ENCODE results near the gene SBF2.

The SBF2 gene

DNA sequence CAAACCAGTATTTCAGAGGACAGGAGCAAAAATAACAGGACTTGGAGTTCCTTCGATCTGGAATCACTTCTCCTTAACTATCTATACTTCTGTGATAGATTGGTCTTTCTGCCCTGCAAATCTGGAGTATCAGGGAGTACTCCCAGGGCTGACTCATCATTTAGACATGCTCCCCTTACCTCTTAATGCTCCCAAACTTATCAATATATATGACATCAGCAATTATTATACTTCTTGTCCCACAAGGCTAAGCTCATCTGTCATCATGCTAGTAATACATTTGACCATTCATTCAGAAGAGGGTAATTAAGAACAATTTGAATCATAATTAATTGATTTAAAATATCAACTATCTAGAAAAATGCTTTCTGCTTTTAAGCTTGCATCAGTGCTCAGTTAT lies 466.3 kb downstream of the SBF2 start:
- DNase-seq = no peak

DNA sequence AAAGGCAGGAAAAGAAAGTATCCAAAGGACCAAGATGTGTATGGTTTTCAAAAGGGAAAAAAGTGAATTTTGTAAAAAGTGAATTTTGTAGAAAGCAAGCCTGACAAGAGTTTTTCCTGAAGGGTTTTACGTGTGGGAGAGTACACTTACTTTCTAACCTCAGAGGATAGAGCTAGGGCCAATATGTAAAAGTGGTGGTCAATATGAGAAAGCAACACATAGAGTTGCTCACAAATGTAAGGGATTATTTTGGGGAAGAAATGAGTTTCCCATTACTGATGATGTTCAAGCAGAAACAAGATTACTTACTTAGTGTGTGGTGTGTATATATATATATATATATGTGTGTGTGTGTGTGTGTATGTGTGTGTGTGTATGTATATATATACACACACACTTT lies 467.6 kb downstream of the SBF2 start:
- no peak for DNase-seq

DNA sequence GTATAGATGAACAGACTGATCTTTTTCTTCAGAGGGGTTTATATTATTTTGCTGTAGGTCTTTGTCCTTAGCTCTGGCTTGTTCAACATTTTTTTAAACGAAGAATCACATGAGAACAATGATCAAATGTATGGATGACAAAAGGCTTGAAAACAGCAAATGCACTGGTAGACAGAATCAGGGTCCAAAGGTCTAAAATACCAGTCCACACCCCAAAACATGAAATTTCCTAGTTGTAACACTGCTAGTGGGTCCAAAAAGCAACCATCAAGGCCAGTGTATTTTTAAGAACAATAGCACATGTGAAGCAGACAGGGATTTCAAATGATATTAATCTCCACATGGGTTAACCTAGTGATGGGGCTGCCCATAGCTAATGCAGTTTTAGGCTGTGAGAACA lies 468.1 kb downstream of the SBF2 start:
- DNase-seq = no peak

DNA sequence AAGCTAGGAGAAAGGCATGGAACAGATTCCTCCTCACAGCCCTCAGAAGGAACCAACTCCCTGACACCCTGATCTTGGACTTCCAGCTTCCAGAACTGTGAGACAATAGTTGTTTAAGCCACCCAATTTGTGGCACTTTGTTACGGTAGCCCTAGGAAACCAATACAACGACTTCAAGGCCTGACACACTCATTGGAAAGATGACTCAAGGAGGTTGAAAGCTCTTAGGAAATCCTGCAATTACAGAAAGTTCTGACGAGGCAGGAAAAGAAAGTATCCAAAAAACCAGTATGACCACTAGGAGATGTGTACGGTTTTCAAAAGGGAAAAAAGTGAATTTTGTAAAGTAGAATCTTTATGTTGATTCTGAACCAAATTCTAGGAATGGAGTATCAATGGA lies 468.7 kb downstream of the SBF2 start:
- DNase-seq = no peak

DNA sequence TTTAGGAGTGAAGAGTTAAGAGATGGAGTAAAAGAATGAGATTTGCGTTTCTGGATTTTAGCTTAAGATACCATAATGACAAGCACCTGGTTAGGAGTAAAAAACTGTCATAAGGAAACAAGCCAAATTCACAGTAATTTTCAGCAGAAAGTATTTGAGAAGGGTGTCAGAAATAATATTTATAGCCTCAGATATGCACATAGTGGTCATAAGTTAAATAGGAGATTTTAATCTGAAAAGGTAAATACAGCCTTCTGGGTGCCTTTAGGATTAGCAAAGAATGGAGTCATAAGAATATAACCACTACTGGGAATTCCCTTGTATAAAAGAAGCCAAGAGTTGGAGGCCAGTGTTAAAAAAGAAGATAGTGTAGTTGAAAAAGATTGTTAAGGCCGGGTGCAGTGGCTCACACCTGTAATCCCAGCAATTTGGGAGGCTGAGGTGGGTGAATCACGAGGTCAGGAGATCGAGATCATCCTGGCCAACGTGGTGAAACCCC lies 470.1 kb downstream of the SBF2 start:
- no peak for DNase-seq

DNA sequence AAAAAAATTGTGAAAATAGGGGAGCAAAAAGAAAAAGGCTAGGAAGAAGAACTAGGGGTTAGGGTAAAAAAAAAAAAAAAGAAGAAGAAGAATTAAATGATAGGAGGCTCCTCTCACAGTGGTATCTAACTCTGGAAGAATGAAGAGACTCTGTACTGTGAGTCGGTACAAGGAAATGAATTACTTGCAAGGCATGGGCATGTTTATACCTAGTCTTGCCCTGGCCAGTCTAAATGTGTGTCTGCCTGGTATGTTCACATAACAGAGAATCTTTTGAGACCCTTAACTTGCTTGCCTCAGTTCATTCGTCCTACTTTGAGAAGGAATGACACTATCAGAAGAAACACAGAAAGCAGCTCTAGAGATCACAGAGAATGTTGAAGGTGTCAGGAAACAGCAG lies 470.6 kb downstream of the SBF2 start:
- DNase-seq = no peak

DNA sequence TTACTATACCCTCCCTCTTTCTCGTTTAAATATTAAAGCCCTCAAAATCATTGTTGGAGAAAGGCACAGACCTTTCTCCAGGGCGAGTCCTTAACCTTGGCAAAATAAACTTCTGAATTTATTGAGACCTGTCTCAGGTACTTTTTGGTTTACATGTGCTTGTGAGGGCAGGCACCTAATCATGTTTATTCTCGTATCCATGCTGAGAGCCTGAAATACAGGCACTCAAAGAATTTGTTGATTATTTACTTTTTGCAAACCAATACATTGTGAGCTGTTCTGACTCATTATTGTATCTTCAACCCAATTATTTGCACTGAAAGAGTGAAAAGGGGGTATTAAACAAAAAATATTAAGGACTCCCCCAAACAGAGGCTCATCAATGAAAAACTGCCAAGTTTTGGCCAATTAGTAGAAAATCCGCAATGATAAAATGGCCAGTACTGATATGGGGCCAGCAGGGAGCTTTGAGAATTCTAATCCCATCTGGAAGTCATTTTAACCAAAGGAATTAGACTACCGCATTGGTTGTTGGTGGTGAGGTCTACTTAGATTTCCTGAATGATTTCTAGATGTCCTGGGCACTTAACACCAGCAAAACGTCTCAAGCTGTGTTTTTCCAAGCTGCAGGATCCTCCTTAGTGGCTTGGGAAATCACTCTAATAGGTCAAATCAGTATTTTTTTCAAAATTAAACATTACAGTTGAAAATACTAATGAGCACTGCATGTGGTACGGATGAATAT lies 472.8 kb downstream of the SBF2 start:
- no peak for DNase-seq

DNA sequence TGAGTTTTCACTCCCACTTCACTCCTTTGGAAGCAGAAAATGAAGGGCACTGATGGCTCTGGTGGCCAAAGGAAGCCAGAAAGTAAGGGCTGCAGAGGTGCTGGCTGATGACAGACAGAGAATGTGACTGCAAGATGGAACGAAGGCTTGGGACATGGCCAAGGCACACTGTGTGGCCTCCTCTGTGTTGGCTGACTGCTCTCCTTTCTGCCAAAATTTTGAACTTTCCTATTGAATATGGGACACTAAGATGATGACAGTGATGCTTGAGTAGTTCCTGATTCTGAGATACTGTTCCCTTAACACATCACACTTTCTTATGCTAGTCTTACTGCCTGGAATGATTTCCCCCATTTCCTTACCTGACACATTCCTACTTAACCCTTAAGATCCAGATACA lies 473.8 kb downstream of the SBF2 start:
- no peak for DNase-seq

DNA sequence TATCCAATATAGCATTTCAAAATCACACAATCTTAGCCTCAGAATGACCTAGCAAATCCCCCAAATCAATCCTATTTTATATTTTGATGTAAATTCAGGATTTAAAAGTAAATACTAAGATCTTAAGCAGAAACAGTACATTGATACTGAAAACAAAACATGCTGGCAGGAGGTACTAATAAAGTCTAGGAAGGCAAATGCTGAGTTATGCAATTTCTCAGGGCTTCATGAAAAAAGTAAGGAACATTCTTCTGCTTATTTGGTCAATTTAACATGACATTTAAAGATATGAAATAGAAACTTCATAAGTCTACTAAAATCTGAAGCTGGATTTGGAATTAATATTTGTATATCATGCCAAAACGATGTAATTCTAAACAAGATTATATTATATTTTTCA lies 476.8 kb downstream of the SBF2 start:
- DNase-seq = no peak

DNA sequence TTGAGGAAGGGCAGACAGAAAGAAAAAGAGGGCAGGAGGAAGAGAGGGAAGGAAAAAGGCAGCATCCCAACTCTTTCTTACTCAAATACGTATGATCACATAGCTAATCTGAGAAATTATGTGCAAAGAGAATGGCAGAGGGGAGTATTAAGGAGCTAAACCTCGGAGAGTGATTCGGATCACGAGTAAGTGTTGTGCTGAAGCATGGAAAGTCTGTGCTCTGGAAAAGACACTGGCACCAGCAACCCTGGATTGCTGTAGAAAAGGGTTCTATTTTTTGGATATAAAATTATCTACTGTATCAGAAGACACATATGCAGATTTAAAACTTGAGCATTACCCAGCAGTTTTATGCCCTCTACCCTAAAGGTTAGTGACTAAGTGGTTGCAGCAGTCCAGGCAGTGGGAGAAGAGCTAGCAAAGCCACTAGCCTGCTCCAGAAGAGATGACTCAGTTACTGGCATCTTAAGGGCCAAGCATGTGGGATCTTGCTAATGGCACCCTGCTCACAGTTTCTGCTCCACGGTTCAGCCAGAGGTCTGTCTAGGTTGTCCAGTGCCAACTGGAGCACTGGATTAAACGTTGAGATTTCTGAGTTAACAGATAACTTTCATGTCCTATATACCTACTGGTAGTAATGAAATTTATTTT lies 478.4 kb downstream of the SBF2 start:
- no peak for DNase-seq

DNA sequence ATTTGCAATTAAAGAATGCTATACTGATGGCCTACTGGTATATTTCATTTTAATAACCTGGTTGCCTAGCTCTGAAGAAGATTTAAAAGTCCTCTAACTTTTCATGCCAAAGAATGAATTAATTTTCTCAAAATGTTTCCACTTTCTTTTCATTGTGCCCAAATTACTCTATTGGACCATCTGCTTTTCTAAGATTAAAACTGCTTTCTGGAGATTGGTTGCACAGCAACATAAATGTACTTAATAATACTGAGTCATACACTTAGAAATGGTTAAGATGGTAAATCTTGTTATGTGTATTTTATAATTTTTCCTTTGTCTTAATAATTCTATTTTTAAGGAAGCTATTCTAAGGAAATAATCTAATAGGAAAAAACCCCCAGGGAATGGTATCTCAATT lies 479.9 kb downstream of the SBF2 start:
- no peak for DNase-seq

DNA sequence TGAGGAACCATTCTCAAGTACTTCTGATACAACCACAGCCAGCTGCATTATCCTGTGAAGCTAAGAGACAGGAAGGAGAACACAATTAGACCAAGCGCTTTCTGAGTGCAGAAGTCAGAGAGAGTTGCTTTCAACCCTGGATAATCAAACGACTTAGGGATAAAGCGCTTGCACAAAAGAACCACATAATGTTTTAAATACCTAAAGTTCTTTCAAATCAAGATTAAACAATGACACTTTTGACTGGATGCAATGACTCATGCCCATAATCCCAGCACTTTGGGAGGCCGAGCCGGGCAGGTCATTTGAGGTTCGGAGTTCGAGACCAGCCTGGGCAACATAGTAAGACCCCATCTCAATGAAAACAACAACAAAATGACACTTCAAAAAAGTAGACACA lies 485.1 kb downstream of the SBF2 start:
- no peak for DNase-seq

DNA sequence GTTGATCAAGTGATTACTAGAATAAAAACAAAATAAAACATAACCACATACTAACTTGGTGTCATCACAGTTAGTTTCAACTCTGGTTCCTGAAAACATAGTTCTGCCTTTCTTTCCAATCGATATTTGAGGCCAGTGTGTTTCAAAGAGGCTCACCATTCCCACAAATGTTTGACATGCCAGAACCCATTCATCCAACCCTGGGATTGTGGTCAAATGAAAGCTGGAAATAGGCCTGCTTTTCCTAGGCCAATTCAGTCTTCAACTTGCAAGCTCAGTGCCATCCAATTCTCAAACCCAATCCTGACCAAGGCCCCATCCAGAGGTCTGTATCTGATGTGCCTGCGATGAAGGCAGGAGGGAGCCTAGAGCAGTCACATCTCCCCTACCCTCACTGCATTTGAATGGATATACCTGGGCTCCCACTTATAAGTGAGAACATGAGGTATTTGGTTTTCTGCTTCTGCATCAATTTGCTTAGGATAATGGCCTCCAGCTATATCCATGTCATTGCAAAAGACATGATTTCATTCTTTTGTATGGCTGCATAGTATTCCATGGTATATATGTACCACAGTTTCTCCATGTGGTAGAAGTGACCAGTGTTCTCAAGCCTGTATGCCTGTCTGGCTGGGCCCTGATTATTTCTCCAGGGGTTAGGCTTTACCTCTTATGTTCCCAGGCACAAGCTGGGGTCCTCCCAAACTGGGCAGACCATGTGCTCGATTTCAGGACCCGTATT lies 486.9 kb downstream of the SBF2 start:
- no peak for DNase-seq

DNA sequence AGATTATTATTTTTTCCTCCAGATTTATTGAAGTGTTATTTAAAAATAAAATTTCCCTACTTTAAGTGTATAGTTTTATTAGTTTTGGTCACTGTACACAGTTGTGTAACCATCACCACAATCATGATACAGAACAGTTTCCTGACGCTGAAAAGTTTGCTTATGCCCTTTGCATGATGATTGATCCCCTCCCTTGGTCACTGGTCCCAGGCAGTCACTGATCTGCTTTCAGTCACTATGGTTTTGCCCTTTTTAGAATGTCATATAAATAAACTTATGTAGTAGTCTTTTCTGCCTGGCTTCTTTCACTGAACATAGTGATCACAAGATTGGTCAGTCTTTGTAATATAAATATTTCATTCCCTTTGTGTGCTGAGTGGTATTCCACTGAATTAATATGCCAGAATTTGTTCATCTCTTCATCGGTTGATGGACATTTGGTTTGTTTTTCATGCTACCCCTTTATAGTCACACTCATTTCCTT lies 489.6 kb downstream of the SBF2 start:
- DNase-seq = no peak

DNA sequence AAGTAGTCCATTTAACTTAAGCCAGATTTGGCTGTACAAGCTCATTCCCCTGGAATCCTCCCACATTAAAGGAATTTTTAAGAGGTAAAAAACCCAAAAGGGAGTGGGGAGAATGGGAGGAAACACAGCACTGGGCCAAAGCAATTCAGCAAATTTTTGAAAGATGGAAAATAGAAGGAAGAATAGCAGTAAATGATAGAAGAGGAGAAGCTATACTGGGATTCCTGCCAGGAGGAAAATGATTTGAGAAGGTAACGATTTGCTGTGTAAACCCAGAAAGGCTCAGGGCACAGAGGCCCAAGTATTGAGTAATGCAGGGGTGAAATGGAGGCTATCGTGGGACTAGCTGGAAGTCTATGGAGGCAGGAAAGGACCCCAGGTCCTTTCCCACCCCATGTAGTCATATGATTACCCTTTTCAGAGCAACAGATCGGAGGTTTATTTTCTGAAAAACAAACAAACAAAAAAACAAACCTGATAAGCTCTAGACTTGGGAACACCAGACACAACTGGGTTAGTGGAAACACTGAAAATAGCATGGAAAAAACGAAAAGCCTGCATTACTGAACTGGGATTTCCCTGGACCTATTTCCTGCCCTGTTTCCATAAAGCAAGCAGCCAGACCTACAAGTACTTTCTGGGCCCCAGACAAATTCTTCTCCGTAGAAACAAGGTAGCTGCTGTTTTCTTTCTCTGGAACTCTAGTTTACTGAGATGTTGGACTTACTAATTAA lies 490.2 kb downstream of the SBF2 start:
- no peak for DNase-seq

DNA sequence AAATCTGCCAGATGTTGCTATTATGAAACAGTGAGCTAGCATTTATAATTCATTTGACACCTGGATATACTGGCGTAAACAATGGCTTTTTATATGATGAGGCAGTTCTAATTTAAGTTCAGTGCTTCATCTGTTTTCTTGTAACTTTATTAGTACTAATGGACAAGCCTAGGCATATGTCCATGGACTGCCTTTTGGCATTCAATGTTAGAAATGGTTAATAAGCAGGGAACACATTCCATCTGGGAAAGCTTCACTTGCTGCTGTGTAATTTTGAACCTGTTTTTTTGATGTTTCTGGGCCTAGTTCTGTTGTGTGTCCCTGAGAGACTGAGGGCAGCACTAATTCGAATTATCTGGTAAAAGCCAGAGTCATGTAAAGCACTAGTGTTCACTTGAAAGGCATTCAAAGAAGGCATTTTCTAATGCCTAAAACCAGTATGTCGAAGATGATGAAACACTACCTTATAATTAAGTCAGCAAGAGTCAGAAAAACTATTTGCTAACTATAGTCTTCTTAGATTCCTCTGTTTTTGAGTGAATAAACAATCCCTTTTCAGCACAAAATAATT lies 491.6 kb downstream of the SBF2 start:
- no peak for DNase-seq

DNA sequence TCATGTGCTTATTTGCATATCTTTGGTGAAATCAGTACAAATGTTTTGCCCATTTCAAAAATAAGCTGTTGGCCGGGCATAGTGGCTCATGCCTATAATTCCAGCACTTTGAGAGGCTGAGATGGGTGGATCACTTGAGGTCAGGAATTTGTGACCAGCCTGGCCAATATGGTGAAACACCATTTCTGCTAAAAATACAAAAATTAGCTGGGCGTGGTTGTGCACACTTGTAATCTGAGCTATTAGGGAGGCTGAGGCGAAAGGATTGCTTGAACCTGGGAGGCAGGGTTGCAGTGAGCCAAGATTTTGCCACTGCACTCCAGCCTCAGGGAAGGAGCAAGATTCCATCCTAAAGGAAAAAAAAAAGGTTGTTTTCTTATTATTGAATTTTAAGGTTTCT lies 494.1 kb downstream of the SBF2 start:
- DNase-seq = no peak

DNA sequence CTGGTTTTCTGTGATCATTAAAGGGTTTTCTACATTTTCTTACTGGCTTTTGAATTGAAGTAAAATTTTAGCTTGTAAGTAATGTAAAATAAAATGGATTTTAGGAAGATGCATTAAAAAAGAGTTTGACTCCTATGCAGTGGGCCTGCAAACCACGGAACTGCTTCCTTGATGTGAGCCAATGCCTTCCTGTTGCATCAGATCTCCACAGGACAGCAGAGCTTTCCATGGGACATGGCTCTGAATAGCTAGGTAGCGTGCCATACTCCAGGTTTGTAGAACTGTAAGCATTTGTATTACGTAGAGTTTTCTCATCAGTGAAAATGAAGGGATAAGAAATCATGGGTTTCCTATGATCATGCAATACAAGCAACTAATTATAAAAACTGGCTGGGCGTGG lies 496.7 kb downstream of the SBF2 start:
- DNase-seq = no peak

DNA sequence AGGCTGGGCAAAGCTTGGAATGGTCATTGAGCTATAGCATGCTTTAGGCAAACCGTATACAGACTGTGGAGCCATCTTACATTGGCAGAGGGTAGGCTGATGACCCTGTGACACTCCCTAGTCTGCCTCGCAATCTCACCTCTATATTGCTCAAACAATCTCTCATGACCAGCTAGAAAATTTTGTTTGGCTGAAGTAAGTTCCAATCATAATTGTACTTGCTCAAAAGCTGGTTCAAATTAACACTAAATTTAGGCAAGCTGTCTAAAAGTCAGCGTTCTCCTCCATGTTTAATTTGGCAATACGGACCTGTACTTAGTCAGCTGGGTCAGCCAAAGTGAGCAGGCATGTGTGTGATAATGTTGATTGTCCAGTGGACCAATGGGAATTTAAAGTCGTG lies 497.2 kb downstream of the SBF2 start:
- DNase-seq = no peak

DNA sequence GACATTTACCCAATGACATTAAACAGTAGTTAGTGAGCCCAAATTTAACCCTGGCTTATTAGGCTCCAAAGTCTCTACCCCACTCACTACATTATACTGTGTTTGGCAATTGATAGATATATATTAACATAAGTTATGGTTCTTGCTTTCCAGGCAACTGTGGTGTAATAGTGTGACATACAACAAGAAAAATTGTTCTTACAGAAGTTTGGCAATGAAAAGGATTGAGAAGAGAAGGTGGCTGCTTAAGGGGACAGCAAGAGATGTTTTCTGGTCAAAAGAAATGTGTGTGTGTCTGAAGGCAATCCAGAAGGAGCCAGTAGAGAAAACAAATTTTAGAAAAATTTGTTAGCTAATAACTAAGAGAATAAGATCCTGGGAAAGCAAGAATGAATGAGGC lies 497.8 kb downstream of the SBF2 start:
- DNase-seq = no peak

DNA sequence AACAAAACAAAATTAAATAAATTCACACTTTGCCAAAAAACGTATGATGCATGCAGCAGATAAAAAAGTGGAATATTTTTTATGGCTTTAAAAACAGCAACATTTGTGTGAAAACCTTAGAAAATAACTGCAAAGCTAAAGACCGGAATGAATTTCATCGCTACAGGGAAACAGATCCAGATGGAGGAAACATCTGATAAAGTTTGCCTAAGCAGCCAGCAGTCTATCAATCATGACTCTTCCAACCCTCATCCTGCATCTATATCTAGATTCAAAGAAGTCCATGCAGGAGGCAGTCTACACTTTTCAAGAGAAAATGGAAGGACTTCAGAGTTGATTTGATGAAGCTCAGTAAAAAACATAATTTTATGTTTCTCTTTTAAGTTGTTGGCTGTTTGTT lies 503.3 kb downstream of the SBF2 start:
- DNase-seq = no peak

DNA sequence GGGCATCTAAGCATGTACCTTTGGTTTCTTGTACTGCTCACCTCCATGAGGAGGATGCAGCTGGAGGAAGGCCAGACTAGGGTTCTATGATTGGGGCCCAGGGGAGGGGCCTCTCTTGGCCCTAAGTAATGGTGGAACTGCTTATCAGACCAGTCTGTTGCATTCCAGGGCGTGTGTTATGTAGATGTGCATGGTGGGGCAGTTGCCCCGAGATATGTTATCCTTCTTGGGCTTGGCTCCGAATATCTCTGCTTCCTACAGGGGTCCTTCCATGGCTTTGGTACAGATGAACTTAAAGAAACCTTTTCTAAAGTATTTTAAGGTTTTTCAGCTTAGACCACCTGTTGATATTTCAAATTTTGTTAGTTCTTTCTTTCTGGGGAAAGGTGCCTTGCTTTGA lies 504.1 kb downstream of the SBF2 start:
- no peak for DNase-seq

DNA sequence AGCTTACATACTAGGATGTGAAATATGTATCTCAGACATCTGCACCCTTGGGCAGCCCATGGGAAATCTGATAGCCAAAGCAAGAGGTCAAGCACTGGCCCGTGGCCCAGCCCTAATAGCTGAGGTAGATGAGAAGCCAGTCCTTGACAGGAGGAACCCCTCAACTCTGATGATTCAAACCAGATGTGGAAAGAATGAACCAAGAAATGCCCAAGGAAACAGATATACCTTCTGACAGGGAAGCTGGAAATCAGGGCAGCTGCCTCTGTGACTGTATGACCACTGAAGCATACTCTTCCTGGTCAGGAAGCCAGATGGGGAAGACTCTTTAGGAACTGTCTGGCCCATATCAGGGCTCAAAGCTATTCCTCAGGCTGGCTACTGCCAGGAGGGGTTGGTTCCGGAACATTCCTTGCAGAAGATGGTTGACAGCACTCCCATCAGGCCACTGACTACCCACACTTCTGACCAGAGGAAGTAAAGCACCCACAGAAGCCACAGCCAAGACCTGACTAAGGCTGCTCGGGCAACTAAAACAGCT lies 506.0 kb downstream of the SBF2 start:
- no peak for DNase-seq

Measured in NCI-H1092 (cell line).